ENCODE data around the gene GAD2. TPM values are rescaled to one million over a fixed set of nuclear protein-coding genes. Genes with fewer than 3 reads are reported as not detected.

Gene GAD2
- 1 to 10 TPM in 1 of 4 donors, under 1 TPM in 1, not detected in 2; 0.10 to 1.4 TPM for polyA plus RNA-seq
- long read RNA-seq, donor 1, partial matches to known transcripts = 0 of 3 reads
- long read RNA-seq, donor 1, other reads (novel, unspliced or antisense) = 0 of 3 reads
- long read RNA-seq, donor 2, partial matches to known transcripts = 0 of 3 reads
- long read RNA-seq, donor 2, other reads (novel, unspliced or antisense) = 0 of 3 reads
- long read RNA-seq, donor 3, partial matches to known transcripts = 0 of 1 reads
- long read RNA-seq, donor 3, other reads (novel, unspliced or antisense) = 0 of 1 reads
- long read RNA-seq, donor 4 = 0 reads
- long read RNA-seq, donor 5 = 0 reads
- long read RNA-seq, donor 6, full-length matches to known transcripts = 2 of 2 reads
- long read RNA-seq, donor 6, partial matches to known transcripts = 0 of 2 reads
- long read RNA-seq, donor 6, other reads (novel, unspliced or antisense) = 0 of 2 reads
- long read RNA-seq, donor 7 = 0 reads
- long read RNA-seq, donor 8 = 0 reads
- long read RNA-seq, donor 9 = 0 reads
- long read RNA-seq, donor 10 = 0 reads

GRCh38 chr10:26216585-26217395, at the start of gene GAD2:
TSS of gene GAD2 (plus strand) at chr10:26216774. CDS start at chr10:26216810, 36 bp downstream.
- peaks cover 0 to 3% of the 10 kb centered on the region in 2 donors for H3K9me3 ChIP-seq (ENCODE audit: control insufficient read depth in 2 of 2, insufficient read depth in 1 of 2, low read depth in 1 of 2, low read length in 1 of 2)
- no peak for FAIRE-seq
- H3K27ac ChIP-seq (ENCODE audit: low read depth in 1 of 3, low read length in 2 of 3) = no peak within 1 kb of the TSS
- no peaks in the 10 kb centered on the region for H3K36me3 ChIP-seq (ENCODE audit: control insufficient read depth in 3 of 3, insufficient read depth in 2 of 3, low read depth in 1 of 3, low read length in 3 of 3)
- peak in 1 of 2 donors; percentile 4 for DNase-seq
- no peak within 1 kb of the TSS for H3K4me3 ChIP-seq (ENCODE audit: low read depth in 1 of 3, low read length in 3 of 3)
- H3K4me1 ChIP-seq (ENCODE audit: control insufficient read depth in 3 of 3, insufficient read depth in 2 of 3, low read depth in 1 of 3, low read length in 2 of 3) = no peaks in the 10 kb centered on the region
- 3 to 10% (median 9%) methylated on average over 50 to 60 of the region's 60 CpGs for WGBS, 3 donors
- H3K27me3 ChIP-seq (ENCODE audit: control insufficient read depth in 3 of 3, insufficient read depth in 3 of 3, low read length in 3 of 3) = peaks cover 19 to 85% (median 50%) of the 10 kb centered on the region in 3 donors

- H3K27me3 ChIP-seq (ENCODE audit: control insufficient read depth in 3 of 3, insufficient read depth in 3 of 3, low read length in 3 of 3) = no peaks in the 10 kb centered on the region
- FAIRE-seq (no peak), DNase-seq (no peak)
- WGBS, 3 donors = 37 to 57% (median 42%) methylated on average over 2 of the region's 2 CpGs
- no peaks in the 10 kb centered on the region for H3K4me1 ChIP-seq (ENCODE audit: control insufficient read depth in 3 of 3, insufficient read depth in 2 of 3, low read depth in 1 of 3, low read length in 2 of 3)
- H3K9me3 ChIP-seq (ENCODE audit: control insufficient read depth in 2 of 2, insufficient read depth in 1 of 2, low read depth in 1 of 2, low read length in 1 of 2) = no peaks in the 10 kb centered on the region
- no peak overlapping the region for H3K4me3 ChIP-seq (ENCODE audit: low read depth in 1 of 3, low read length in 3 of 3)
- H3K27ac ChIP-seq (ENCODE audit: low read depth in 1 of 3, low read length in 2 of 3) = no peak overlapping the region
- no peaks in the 10 kb centered on the region for H3K36me3 ChIP-seq (ENCODE audit: control insufficient read depth in 3 of 3, insufficient read depth in 2 of 3, low read depth in 1 of 3, low read length in 3 of 3)
Observed at GRCh38 chr10:26169466-26169865, 47.1 kb upstream of the GAD2 start.

GRCh38 chr10:26172131-26172530, 44.4 kb upstream of the GAD2 start:
- 64 to 75% (median 71%) methylated on average over 7 of the region's 7 CpGs for WGBS, 3 donors
- DNase-seq = no peak
- no peaks in the 10 kb centered on the region for H3K4me1 ChIP-seq (ENCODE audit: control insufficient read depth in 3 of 3, insufficient read depth in 2 of 3, low read depth in 1 of 3, low read length in 2 of 3)

GRCh38 chr10:26173837-26174236, 42.7 kb upstream of the GAD2 start:
- no peaks in the 10 kb centered on the region for H3K36me3 ChIP-seq (ENCODE audit: control insufficient read depth in 3 of 3, insufficient read depth in 2 of 3, low read depth in 1 of 3, low read length in 3 of 3)
- no peak overlapping the region for H3K27ac ChIP-seq (ENCODE audit: low read depth in 1 of 3, low read length in 2 of 3)
- H3K9me3 ChIP-seq (ENCODE audit: control insufficient read depth in 2 of 2, insufficient read depth in 1 of 2, low read depth in 1 of 2, low read length in 1 of 2) = no peaks in the 10 kb centered on the region
- DNase-seq (no peak), FAIRE-seq (no peak)
- H3K4me1 ChIP-seq (ENCODE audit: control insufficient read depth in 3 of 3, insufficient read depth in 2 of 3, low read depth in 1 of 3, low read length in 2 of 3) = no peaks in the 10 kb centered on the region
- 33 to 85% (median 74%) methylated on average over 2 of the region's 2 CpGs for WGBS, 3 donors
- H3K27me3 ChIP-seq (ENCODE audit: control insufficient read depth in 3 of 3, insufficient read depth in 3 of 3, low read length in 3 of 3) = no peaks in the 10 kb centered on the region
- H3K4me3 ChIP-seq (ENCODE audit: low read depth in 1 of 3, low read length in 3 of 3) = no peak overlapping the region

More at GRCh38 chr10:26172131-26172530, 44.4 kb upstream of the GAD2 start:
- Histone ChIP-seq H3K27ac (ENCODE audit: low read depth in 1 of 3, low read length in 2 of 3) (no peak overlapping the region), H3K4me3 (ENCODE audit: low read depth in 1 of 3, low read length in 3 of 3) (no peak overlapping the region), H3K9me3 (ENCODE audit: control insufficient read depth in 2 of 2, insufficient read depth in 1 of 2, low read depth in 1 of 2, low read length in 1 of 2) (no peaks in the 10 kb centered on the region), H3K36me3 (ENCODE audit: control insufficient read depth in 3 of 3, insufficient read depth in 2 of 3, low read depth in 1 of 3, low read length in 3 of 3) (no peaks in the 10 kb centered on the region), H3K27me3 (ENCODE audit: control insufficient read depth in 3 of 3, insufficient read depth in 3 of 3, low read length in 3 of 3) (no peaks in the 10 kb centered on the region)
- no peak for FAIRE-seq

- no peak overlapping the region for H3K4me3 ChIP-seq (ENCODE audit: low read depth in 1 of 3, low read length in 3 of 3)
- H3K9me3 ChIP-seq (ENCODE audit: control insufficient read depth in 2 of 2, insufficient read depth in 1 of 2, low read depth in 1 of 2, low read length in 1 of 2) = no peaks in the 10 kb centered on the region
- 55 to 74% (median 66%) methylated on average over 4 of the region's 4 CpGs for WGBS, 3 donors
- no peaks in the 10 kb centered on the region for H3K27me3 ChIP-seq (ENCODE audit: control insufficient read depth in 3 of 3, insufficient read depth in 3 of 3, low read length in 3 of 3)
- FAIRE-seq (no peak), DNase-seq (no peak)
- H3K27ac ChIP-seq (ENCODE audit: low read depth in 1 of 3, low read length in 2 of 3) = no peak overlapping the region
- no peaks in the 10 kb centered on the region for H3K4me1 ChIP-seq (ENCODE audit: control insufficient read depth in 3 of 3, insufficient read depth in 2 of 3, low read depth in 1 of 3, low read length in 2 of 3)
- H3K36me3 ChIP-seq (ENCODE audit: control insufficient read depth in 3 of 3, insufficient read depth in 2 of 3, low read depth in 1 of 3, low read length in 3 of 3) = no peaks in the 10 kb centered on the region
Observed at GRCh38 chr10:26177341-26177740, 39.2 kb upstream of the GAD2 start.

- FAIRE-seq (no peak), DNase-seq (no peak)
- H3K4me3 ChIP-seq (ENCODE audit: low read depth in 1 of 3, low read length in 3 of 3) = no peak overlapping the region
- 58 to 69% (median 65%) methylated on average over 5 of the region's 5 CpGs for WGBS, 3 donors
- H3K36me3 ChIP-seq (ENCODE audit: control insufficient read depth in 3 of 3, insufficient read depth in 2 of 3, low read depth in 1 of 3, low read length in 3 of 3) = no peaks in the 10 kb centered on the region
- H3K9me3 ChIP-seq (ENCODE audit: control insufficient read depth in 2 of 2, insufficient read depth in 1 of 2, low read depth in 1 of 2, low read length in 1 of 2) = no peaks in the 10 kb centered on the region
- H3K27me3 ChIP-seq (ENCODE audit: control insufficient read depth in 3 of 3, insufficient read depth in 3 of 3, low read length in 3 of 3) = no peaks in the 10 kb centered on the region
- no peak overlapping the region for H3K27ac ChIP-seq (ENCODE audit: low read depth in 1 of 3, low read length in 2 of 3)
- H3K4me1 ChIP-seq (ENCODE audit: control insufficient read depth in 3 of 3, insufficient read depth in 2 of 3, low read depth in 1 of 3, low read length in 2 of 3) = no peaks in the 10 kb centered on the region
Observed at GRCh38 chr10:26194275-26194674, 22.3 kb upstream of the GAD2 start.

- Histone ChIP-seq H3K27me3 (ENCODE audit: control insufficient read depth in 3 of 3, insufficient read depth in 3 of 3, low read length in 3 of 3) (no peaks in the 10 kb centered on the region), H3K9me3 (ENCODE audit: control insufficient read depth in 2 of 2, insufficient read depth in 1 of 2, low read depth in 1 of 2, low read length in 1 of 2) (no peaks in the 10 kb centered on the region), H3K4me3 (ENCODE audit: low read depth in 1 of 3, low read length in 3 of 3) (no peak overlapping the region), H3K36me3 (ENCODE audit: control insufficient read depth in 3 of 3, insufficient read depth in 2 of 3, low read depth in 1 of 3, low read length in 3 of 3) (no peaks in the 10 kb centered on the region), H3K4me1 (ENCODE audit: control insufficient read depth in 3 of 3, insufficient read depth in 2 of 3, low read depth in 1 of 3, low read length in 2 of 3) (no peaks in the 10 kb centered on the region), H3K27ac (ENCODE audit: low read depth in 1 of 3, low read length in 2 of 3) (no peak overlapping the region)
- FAIRE-seq (no peak), DNase-seq (no peak)
- 83 to 92% (median 91%) methylated on average over 2 of the region's 2 CpGs for WGBS, 3 donors
Observed at GRCh38 chr10:26197248-26197647, 19.3 kb upstream of the GAD2 start.

- DNase-seq (no peak), FAIRE-seq (no peak)
- 83 to 84% (median 83%) methylated on average over 9 of the region's 9 CpGs for WGBS, 3 donors
- Histone ChIP-seq H3K27ac (ENCODE audit: low read depth in 1 of 3, low read length in 2 of 3) (no peak overlapping the region), H3K36me3 (ENCODE audit: control insufficient read depth in 3 of 3, insufficient read depth in 2 of 3, low read depth in 1 of 3, low read length in 3 of 3) (no peaks in the 10 kb centered on the region), H3K9me3 (ENCODE audit: control insufficient read depth in 2 of 2, insufficient read depth in 1 of 2, low read depth in 1 of 2, low read length in 1 of 2) (no peaks in the 10 kb centered on the region), H3K4me1 (ENCODE audit: control insufficient read depth in 3 of 3, insufficient read depth in 2 of 3, low read depth in 1 of 3, low read length in 2 of 3) (no peaks in the 10 kb centered on the region), H3K4me3 (ENCODE audit: low read depth in 1 of 3, low read length in 3 of 3) (no peak overlapping the region), H3K27me3 (ENCODE audit: control insufficient read depth in 3 of 3, insufficient read depth in 3 of 3, low read length in 3 of 3) (no peaks in the 10 kb centered on the region)
Observed at GRCh38 chr10:26198119-26198518, 18.5 kb upstream of the GAD2 start.

All from small intestine (tissue), 16 donors.